OCI-LY7 (cell line): ENCODE results near the gene CHST11. TPM values are rescaled to one million over a fixed set of nuclear protein-coding genes. Genes with fewer than 3 reads are reported as not detected.

ENCODE experiments used
- BruUV-seq: library from RNA; stranded (reverse); fragments of 400-500 nt; replicated peaks from 2 replicates; lab custom pipeline; 2021; lab: Mats Ljungman, UMichigan
- CTCF ChIA-PET: fragments of 300-600 bp; sonication (Branson Sonifier 250); formaldehyde crosslinking; loops from one replicate; lab custom pipeline; 2022; ENCODE audit warnings: antibody characterized with exemption; ENCODE audit not compliant: unreplicated experiment; lab: Charles Lee
- POLR2A ChIA-PET: fragments of 300-600 bp; sonication (Branson Sonifier 250); formaldehyde crosslinking; loops from one replicate; lab custom pipeline; 2022; ENCODE audit warnings: antibody characterized with exemption; lab: Charles Lee
- DNase-seq: peaks from one replicate; pipeline ENCODE4 v3.0.0-alpha.2; 2015; ENCODE audit warnings: low spot score
- H2AFZ ChIP-seq: fragments of 200-600 bp; sonication (generic), shearing (Covaris generic); 2 replicates; pipeline ENCODE4 v1.6.1; 2014; ENCODE audit warnings: mild to moderate bottlenecking, antibody characterized with exemption, low read length, moderate library complexity
- H3K27ac ChIP-seq: fragments of 200-600 bp; sonication (generic); 2 replicates; pipeline ENCODE4 v1.5.1; 2014; ENCODE audit warnings: mixed run types, low read depth, mild to moderate bottlenecking, moderate library complexity, low read length, inconsistent platforms; ENCODE audit not compliant: poor library complexity, severe bottlenecking
- H3K36me3 ChIP-seq: fragments of 200-600 bp; sonication (generic); 2 replicates; pipeline ENCODE4 v1.6.1; 2014; ENCODE audit warnings: mild to moderate bottlenecking, antibody characterized with exemption, low read length, moderate library complexity, mixed read lengths; ENCODE audit not compliant: insufficient read depth
- H3K4me1 ChIP-seq: fragments of 200-600 bp; sonication (generic); 2 replicates; pipeline ENCODE4 v1.5.1; 2014; ENCODE audit warnings: mild to moderate bottlenecking, low read length; ENCODE audit not compliant: insufficient read depth, poor library complexity, severe bottlenecking
- H3K4me2 ChIP-seq: fragments of 200-600 bp; sonication (generic); 2 replicates; pipeline ENCODE4 v1.6.1; 2014; ENCODE audit warnings: mild to moderate bottlenecking, low read length
- H3K4me3 ChIP-seq: fragments of 200-600 bp; sonication (generic); 2 replicates; pipeline ENCODE4 v1.5.1; 2014; ENCODE audit warnings: mild to moderate bottlenecking, low read depth, low read length; ENCODE audit not compliant: poor library complexity, severe bottlenecking
- H3K79me2 ChIP-seq: fragments of 200-600 bp; sonication (generic); 2 replicates; pipeline ENCODE4 v1.6.1; 2016; ENCODE audit warnings: low read depth, mild to moderate bottlenecking, low read length, moderate library complexity, mixed read lengths; ENCODE audit not compliant: insufficient read depth
- H3K9me2 ChIP-seq: fragments of 200-600 bp; sonication (generic); 2 replicates; pipeline ENCODE4 v1.6.1; 2016; ENCODE audit warnings: mild to moderate bottlenecking, low read length, mixed read lengths; ENCODE audit not compliant: insufficient read depth
- H3K9me3 ChIP-seq: fragments of 200-600 bp; sonication (generic); 2 replicates; pipeline ENCODE4 v1.6.1; 2014; ENCODE audit warnings: mild to moderate bottlenecking, mixed run types, low read length, mixed read lengths
- H4K20me1 ChIP-seq: fragments of 200-600 bp; sonication (generic); 2 replicates; pipeline ENCODE4 v1.6.1; 2014; ENCODE audit warnings: mild to moderate bottlenecking, antibody characterized with exemption, low read length, moderate library complexity, mixed read lengths; ENCODE audit not compliant: insufficient read depth
- EZH2phosphoT487 ChIP-seq: fragments of 200-600 bp; sonication (generic); IDR thresholded peaks from 2 replicates; pipeline ENCODE4 v1.6.1; 2018; ENCODE audit warnings: low read depth, borderline replicate concordance, mild to moderate bottlenecking, mixed run types, antibody characterized with exemption, low read length, moderate library complexity, mixed read lengths
- intact Hi-C: fragments of 100-400 bp; cut with micrococcal nuclease; formaldehyde crosslinking; loops from one replicate; pipeline ENCODE4 v1.10.0; 2022; ENCODE audit not compliant: unreplicated experiment
- total RNA-seq, 2 experiments: library from RNA; depleted of rRNA in 1 of 2; stranded (reverse); fragments of >200 nt in 1 of 2; shearing (Covaris generic) in 1 of 2; gene quantifications; 2 replicates each; pipeline ENCODE4 v1.2.3, GENCODE V29; 2014 to 2022
- TF ChIP-seq, protein P1 (sequence below): fragments of 200-600 bp; sonication (generic); conservative IDR thresholded peaks from 2 replicates; pipeline ENCODE4 v1.5.1; 2014; ENCODE audit warnings: mild to moderate bottlenecking, antibody characterized with exemption, low read length, moderate library complexity, mixed read lengths

CHST11 gene
- total RNA-seq, 2 experiments from 2014 or later: 15.2 to 41.6 TPM

- H3K79me2 ChIP-seq: no peaks in the 10 kb centered on the region
- no TSS peak for BruUV-seq
- DNase-seq: no peak
- H4K20me1 ChIP-seq: no peaks in the 10 kb centered on the region
- ChIA-PET POLR2A (no interaction called here), CTCF (no interaction called here)
- peaks cover 16% of the 10 kb centered on the region for H3K4me1 ChIP-seq
- H3K9me3 ChIP-seq: no peaks in the 10 kb centered on the region
- H3K4me3 ChIP-seq: no peak overlapping the region
- TF ChIP-seq, protein P1, sequence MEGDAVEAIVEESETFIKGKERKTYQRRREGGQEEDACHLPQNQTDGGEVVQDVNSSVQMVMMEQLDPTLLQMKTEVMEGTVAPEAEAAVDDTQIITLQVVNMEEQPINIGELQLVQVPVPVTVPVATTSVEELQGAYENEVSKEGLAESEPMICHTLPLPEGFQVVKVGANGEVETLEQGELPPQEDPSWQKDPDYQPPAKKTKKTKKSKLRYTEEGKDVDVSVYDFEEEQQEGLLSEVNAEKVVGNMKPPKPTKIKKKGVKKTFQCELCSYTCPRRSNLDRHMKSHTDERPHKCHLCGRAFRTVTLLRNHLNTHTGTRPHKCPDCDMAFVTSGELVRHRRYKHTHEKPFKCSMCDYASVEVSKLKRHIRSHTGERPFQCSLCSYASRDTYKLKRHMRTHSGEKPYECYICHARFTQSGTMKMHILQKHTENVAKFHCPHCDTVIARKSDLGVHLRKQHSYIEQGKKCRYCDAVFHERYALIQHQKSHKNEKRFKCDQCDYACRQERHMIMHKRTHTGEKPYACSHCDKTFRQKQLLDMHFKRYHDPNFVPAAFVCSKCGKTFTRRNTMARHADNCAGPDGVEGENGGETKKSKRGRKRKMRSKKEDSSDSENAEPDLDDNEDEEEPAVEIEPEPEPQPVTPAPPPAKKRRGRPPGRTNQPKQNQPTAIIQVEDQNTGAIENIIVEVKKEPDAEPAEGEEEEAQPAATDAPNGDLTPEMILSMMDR: no peak
- no peak for TF ChIP-seq EZH2phosphoT487
- H3K27ac ChIP-seq: no peak overlapping the region
- no peaks in the 10 kb centered on the region for H3K9me2 ChIP-seq
- peak overlapping the region; percentile 51; the same call in 1 of the 2 replicates for H3K4me2 ChIP-seq
- intact Hi-C loops: no loop called here
- H3K36me3 ChIP-seq: no peaks in the 10 kb centered on the region
- no peak overlapping the region for H2AFZ ChIP-seq
Observed at GRCh38 chr12:104721936-104722335, 265.2 kb downstream of the CHST11 start.

- CTCF ChIA-PET: no interaction called here
- Histone ChIP-seq H3K79me2 (no peaks in the 10 kb centered on the region), H3K36me3 (no peaks in the 10 kb centered on the region), H3K27ac (no peak overlapping the region), H3K9me2 (no peaks in the 10 kb centered on the region), H3K4me1 (peaks cover 16% of the 10 kb centered on the region), H2AFZ (no peak overlapping the region), H3K4me2 (peak overlapping the region; percentile 51), H3K4me3 (no peak overlapping the region), H4K20me1 (no peaks in the 10 kb centered on the region), H3K9me3 (no peaks in the 10 kb centered on the region)
- peak; percentile 35 for DNase-seq
- POLR2A ChIA-PET: no interaction called here
- no TSS peak for BruUV-seq
- TF ChIP-seq, protein P1: no peak
- no peak for TF ChIP-seq EZH2phosphoT487
- intact Hi-C loops: no loop called here
Observed at GRCh38 chr12:104722601-104723534, 266.1 kb downstream of the CHST11 start.

DNA sequence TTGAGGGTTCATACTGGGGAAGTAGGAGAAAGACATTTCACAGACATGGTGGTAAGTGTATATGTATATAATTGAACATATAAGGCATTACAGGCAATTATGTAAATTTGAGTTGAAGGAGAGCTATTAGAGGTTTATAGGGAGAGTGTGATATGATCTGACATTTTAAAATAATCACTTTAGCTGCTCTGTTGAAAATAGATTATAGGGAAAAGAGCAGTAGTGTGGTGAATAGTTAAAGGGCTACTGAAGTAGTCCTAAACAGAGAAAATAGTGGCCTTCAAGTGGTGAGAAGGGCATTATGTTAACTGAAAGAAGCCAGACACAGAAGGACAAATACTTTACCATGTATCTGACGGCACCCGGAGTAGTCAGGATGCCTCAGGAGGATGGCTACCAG, 267.1 kb downstream of the CHST11 start:
- DNase-seq: no peak
- Histone ChIP-seq H3K4me1 (peaks cover 16% of the 10 kb centered on the region), H3K9me3 (no peaks in the 10 kb centered on the region), H3K27ac (no peak overlapping the region), H4K20me1 (no peaks in the 10 kb centered on the region), H2AFZ (no peak overlapping the region), H3K4me3 (no peak overlapping the region), H3K4me2 (no peak overlapping the region), H3K79me2 (no peaks in the 10 kb centered on the region), H3K36me3 (no peaks in the 10 kb centered on the region), H3K9me2 (no peaks in the 10 kb centered on the region)
- intact Hi-C loops: no loop called here
- TF ChIP-seq, protein P1: no peak
- no peak for TF ChIP-seq EZH2phosphoT487
- POLR2A ChIA-PET: no interaction called here
- no TSS peak for BruUV-seq
- CTCF ChIA-PET: no interaction called here
